Gastroesophageal sphincter (tissue), 3 donors: Measurements from ENCODE around the gene ARSI.

Experiments used
- CTCF ChIP-seq, 4 experiments: fragments of 200-600 bp in 2 of 4; fragments of 450-650 bp in 2 of 4; sonication (generic) in 1 of 4; IDR thresholded peaks; one replicate each; pipeline ENCODE4 v1.5.1; 2017 to 2019; ENCODE audit warnings: antibody characterized with exemption in 4 of 4, mild to moderate bottlenecking in 2 of 4, moderate library complexity in 2 of 4
- EP300 ChIP-seq: sonication (generic); formaldehyde crosslinking; IDR thresholded peaks from one replicate; pipeline ENCODE4 v1.6.1; 2017; ENCODE audit warnings: antibody characterized with exemption, mild to moderate bottlenecking
- POLR2A ChIP-seq, 2 donors: fragments of 450-650 bp; IDR thresholded peaks; one replicate each; pipeline ENCODE4 v1.6.1; 2017; ENCODE audit warnings: antibody characterized with exemption in 2 of 2, mild to moderate bottlenecking in 2 of 2, moderate library complexity in 1 of 2
- POLR2AphosphoS5 ChIP-seq: sonication (generic); formaldehyde crosslinking; IDR thresholded peaks from one replicate; pipeline ENCODE4 v1.6.1; 2017; ENCODE audit warnings: antibody characterized with exemption

GRCh38 chr5:150277043-150277442 lies 25.7 kb downstream of the ARSI start:
- no peak for TF ChIP-seq POLR2AphosphoS5
- TF ChIP-seq CTCF (IDR thresholded peaks at IDR 0.05), result no peak
- TF ChIP-seq POLR2A (IDR thresholded peaks at IDR 0.05), result no peak
- TF ChIP-seq EP300, result no peak
